ENCODE data around the gene CA5B.

CA5B gene

DNA sequence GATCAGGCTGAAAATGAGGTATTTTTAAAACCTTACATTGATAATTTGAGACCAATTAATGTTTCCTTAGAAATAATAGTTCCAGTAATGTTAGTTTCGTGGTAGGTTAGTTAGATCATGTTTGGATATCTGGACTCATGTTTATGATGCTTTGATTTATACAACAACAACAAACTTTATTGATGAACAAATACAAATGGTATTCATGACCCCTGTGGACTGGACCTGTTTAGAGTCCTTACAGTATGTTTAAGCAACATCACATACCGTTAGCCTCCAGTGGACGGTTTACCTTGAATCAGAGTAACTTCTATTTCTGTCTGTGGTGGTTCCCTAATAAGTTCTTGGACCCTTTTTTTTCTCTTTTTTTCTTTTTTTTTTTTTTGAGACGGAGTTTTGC is 70.2 kb downstream of the CA5B start:
- no peaks in the 10 kb centered on the region for H3F3A ChIP-seq (ENCODE audit: control insufficient read depth, insufficient read depth)
- no peak overlapping the region for H3K27ac ChIP-seq (ENCODE audit: low read depth, low read length)
- TF ChIP-seq CTCF (IDR thresholded peaks at IDR 0.05; ENCODE audit: low read depth, low read length, poor library complexity, severe bottlenecking) (no peak), EZH2phosphoT487 (IDR thresholded peaks at IDR 0.05; ENCODE audit: borderline replicate concordance, low read length) (no peak)
- no peaks in the 10 kb centered on the region for H4K20me1 ChIP-seq (ENCODE audit: control insufficient read depth, insufficient read depth, low read depth, low read length)
- H3K9me2 ChIP-seq (replicated peaks; ENCODE audit: control insufficient read depth, low read length) = no peaks in the 10 kb centered on the region
- peaks cover 36% of the 10 kb centered on the region for H3K36me3 ChIP-seq (ENCODE audit: control insufficient read depth, low read length)
- no peaks in the 10 kb centered on the region for H3K4me1 ChIP-seq (ENCODE audit: control insufficient read depth, low read length)
- H3K27me3 ChIP-seq (ENCODE audit: control insufficient read depth, low read length) = no peaks in the 10 kb centered on the region
- no peak overlapping the region for H3K4me3 ChIP-seq (ENCODE audit: low read length)
- H3K79me2 ChIP-seq (ENCODE audit: control insufficient read depth, low read length) = no peaks in the 10 kb centered on the region
- no peaks in the 10 kb centered on the region for H3K9me3 ChIP-seq (ENCODE audit: control insufficient read depth, insufficient read depth, low read length)
- no peak overlapping the region for H3K4me2 ChIP-seq (ENCODE audit: low read length)

DNA sequence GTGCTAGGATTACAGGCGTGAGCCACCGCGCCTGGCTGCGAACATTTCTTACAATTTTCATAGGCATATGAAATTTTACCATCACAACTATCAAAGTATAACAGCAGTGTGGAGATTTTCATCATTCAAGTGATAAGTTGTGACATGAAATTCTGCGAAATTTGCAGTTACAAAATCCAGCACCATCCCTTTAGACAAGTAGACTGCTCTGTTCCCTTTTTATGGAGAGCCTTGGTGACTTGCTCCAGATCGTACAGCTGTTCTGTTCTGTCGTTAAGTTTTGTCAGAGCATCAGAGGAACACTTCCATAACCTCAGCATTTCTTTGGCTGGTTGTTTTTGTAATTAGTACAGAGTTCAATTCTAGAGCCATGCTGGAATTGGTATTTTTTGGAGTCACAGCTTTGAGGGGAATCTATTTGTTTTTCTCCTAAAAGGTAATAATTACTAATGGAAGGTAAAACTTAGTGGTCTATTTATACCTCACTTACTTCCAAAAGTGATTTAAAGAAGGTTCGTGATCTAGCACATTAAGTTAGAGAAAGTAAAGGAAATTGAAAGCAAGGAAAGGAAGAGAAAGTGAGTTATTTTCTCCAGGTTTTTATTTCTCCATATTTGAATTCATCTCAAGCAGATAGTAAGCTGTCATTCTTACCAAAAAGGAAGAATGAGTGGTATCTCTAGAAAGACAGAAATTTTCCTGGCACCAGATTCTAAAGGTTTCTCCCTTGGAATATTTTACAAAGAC is 74.3 kb downstream of the CA5B start:
- TF ChIP-seq CTCF (IDR thresholded peaks at IDR 0.05; ENCODE audit: low read depth, low read length, poor library complexity, severe bottlenecking) (no peak), EZH2phosphoT487 (IDR thresholded peaks at IDR 0.05; ENCODE audit: borderline replicate concordance, low read length) (no peak)
- Histone ChIP-seq H3K4me2 (ENCODE audit: low read length) (no peak overlapping the region), H3K9me2 (replicated peaks; ENCODE audit: control insufficient read depth, low read length) (no peaks in the 10 kb centered on the region), H3K27ac (ENCODE audit: low read depth, low read length) (no peak overlapping the region), H3K9me3 (ENCODE audit: control insufficient read depth, insufficient read depth, low read length) (no peaks in the 10 kb centered on the region), H3K27me3 (ENCODE audit: control insufficient read depth, low read length) (no peaks in the 10 kb centered on the region), H3K4me3 (ENCODE audit: low read length) (no peak overlapping the region), H3K4me1 (ENCODE audit: control insufficient read depth, low read length) (no peaks in the 10 kb centered on the region), H3K79me2 (ENCODE audit: control insufficient read depth, low read length) (no peaks in the 10 kb centered on the region), H3F3A (ENCODE audit: control insufficient read depth, insufficient read depth) (no peaks in the 10 kb centered on the region), H4K20me1 (ENCODE audit: control insufficient read depth, insufficient read depth, low read depth, low read length) (no peaks in the 10 kb centered on the region), H3K36me3 (ENCODE audit: control insufficient read depth, low read length) (peaks cover 45% of the 10 kb centered on the region)

GRCh38 chrX:15813416-15813815 is 75.3 kb downstream of the CA5B start:
- Histone ChIP-seq H3K27ac (ENCODE audit: low read depth, low read length) (no peak overlapping the region), H3K4me3 (ENCODE audit: low read length) (no peak overlapping the region), H3K27me3 (ENCODE audit: control insufficient read depth, low read length) (no peaks in the 10 kb centered on the region), H3K4me2 (ENCODE audit: low read length) (no peak overlapping the region), H3K9me2 (replicated peaks; ENCODE audit: control insufficient read depth, low read length) (no peaks in the 10 kb centered on the region), H3K9me3 (ENCODE audit: control insufficient read depth, insufficient read depth, low read length) (no peaks in the 10 kb centered on the region), H3K36me3 (ENCODE audit: control insufficient read depth, low read length) (peaks cover 50% of the 10 kb centered on the region), H3K79me2 (ENCODE audit: control insufficient read depth, low read length) (no peaks in the 10 kb centered on the region), H4K20me1 (ENCODE audit: control insufficient read depth, insufficient read depth, low read depth, low read length) (no peaks in the 10 kb centered on the region), H3F3A (ENCODE audit: control insufficient read depth, insufficient read depth) (no peaks in the 10 kb centered on the region), H3K4me1 (ENCODE audit: control insufficient read depth, low read length) (no peaks in the 10 kb centered on the region)
- TF ChIP-seq CTCF (IDR thresholded peaks at IDR 0.05; ENCODE audit: low read depth, low read length, poor library complexity, severe bottlenecking) (no peak), EZH2phosphoT487 (IDR thresholded peaks at IDR 0.05; ENCODE audit: borderline replicate concordance, low read length) (no peak)

Measured in DOHH2 (cell line).